Measurements from ENCODE around the gene KCNH2.

DNA sequence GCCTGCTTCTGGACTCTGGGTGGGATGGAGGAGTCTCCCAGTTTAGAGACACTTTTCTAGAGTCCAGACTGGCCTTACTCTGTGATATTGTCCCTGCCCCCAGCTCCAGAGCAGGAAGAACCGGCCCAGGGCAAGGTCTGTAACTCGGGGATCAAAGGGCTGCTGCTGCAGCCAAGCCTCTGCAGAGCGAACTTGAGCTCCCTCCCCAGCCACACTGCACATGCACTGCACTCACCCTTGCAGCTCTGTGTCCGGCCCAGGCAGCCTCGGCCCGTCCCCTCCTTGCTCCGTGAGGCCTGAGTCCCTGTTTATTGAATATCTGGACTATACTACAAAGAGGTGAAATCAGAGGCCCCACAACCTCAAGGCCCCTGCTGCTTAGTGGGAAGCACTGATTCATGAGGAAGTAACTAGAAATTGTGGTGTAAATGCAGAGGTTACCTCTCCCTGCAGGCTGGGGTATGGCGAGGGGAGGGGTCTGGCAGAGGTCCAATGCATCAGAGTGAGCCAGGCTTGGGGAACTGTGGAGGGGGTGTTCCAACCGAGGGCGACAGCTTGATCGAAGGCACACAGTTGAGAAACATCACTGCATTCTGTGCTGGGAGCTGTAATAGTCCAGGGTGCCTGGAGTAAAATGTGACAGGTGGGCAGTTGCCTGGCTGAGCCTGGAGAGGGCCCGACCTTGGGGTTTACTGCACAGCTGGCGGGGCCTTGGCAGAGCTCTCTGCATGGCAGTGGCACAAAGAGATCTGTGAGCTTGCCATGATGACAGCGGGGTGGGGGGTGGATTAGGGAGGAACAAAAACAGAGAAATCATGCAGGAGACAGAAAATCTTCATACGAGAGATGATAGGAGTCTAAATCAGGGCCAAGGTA, 76.7 kb downstream of the KCNH2 start:
- TF ChIP-seq, protein P1, sequence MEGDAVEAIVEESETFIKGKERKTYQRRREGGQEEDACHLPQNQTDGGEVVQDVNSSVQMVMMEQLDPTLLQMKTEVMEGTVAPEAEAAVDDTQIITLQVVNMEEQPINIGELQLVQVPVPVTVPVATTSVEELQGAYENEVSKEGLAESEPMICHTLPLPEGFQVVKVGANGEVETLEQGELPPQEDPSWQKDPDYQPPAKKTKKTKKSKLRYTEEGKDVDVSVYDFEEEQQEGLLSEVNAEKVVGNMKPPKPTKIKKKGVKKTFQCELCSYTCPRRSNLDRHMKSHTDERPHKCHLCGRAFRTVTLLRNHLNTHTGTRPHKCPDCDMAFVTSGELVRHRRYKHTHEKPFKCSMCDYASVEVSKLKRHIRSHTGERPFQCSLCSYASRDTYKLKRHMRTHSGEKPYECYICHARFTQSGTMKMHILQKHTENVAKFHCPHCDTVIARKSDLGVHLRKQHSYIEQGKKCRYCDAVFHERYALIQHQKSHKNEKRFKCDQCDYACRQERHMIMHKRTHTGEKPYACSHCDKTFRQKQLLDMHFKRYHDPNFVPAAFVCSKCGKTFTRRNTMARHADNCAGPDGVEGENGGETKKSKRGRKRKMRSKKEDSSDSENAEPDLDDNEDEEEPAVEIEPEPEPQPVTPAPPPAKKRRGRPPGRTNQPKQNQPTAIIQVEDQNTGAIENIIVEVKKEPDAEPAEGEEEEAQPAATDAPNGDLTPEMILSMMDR (IDR thresholded peaks at IDR 0.05; ENCODE audit: insufficient read depth, low read length, poor library complexity, severe bottlenecking) = no peak
- TF ChIP-seq EZH2phosphoT487 (conservative IDR thresholded peaks at IDR 0.05; ENCODE audit: low read length) = no peak

All from SU-DHL-6 (cell line).